Thyroid gland (tissue), 4 donors: ENCODE results near the gene TTC1. TPM values are rescaled to one million over a fixed set of nuclear protein-coding genes. Genes with fewer than 3 reads are reported as not detected.
A peak's percentile ranks its signal among the peaks of the same experiment; 100 is the strongest.

Experiments used
- DNase-seq, 2 donors: peaks; one replicate each; pipeline ENCODE4 v3.0.0-alpha.2; 2019
- H3K27ac ChIP-seq, 3 donors: fragments of 200-600 bp; sonication (generic); 1 replicate in 2 of 3; 2 replicates in 1 of 3; pipeline ENCODE4 v1.5.1; 2016 to 2019; ENCODE audit warnings: mild to moderate bottlenecking in 1 of 3, moderate library complexity in 1 of 3
- H3K27me3 ChIP-seq: fragments of 200-600 bp; sonication (generic); one replicate; pipeline ENCODE4 v1.5.1; 2019
- H3K36me3 ChIP-seq, 2 donors: fragments of 200-600 bp; sonication (generic); one replicate each; pipeline ENCODE4 v1.5.1; 2016 to 2019
- H3K4me1 ChIP-seq, 2 donors: fragments of 200-600 bp; sonication (generic); one replicate each; pipeline ENCODE4 v1.5.1; 2017 to 2019
- H3K4me3 ChIP-seq, 3 donors: fragments of 200-600 bp; sonication (generic); replicated peaks in 1 of 3; 1 replicate in 2 of 3; 2 replicates in 1 of 3; pipeline ENCODE4 v1.5.1; 2016; ENCODE audit warnings: mild to moderate bottlenecking in 1 of 3
- H3K9me3 ChIP-seq: fragments of 200-600 bp; sonication (generic); one replicate; pipeline ENCODE4 v1.5.1; 2017
- CTCF ChIP-seq, 6 experiments: fragments of 200-600 bp in 3 of 6; fragments of 450-650 bp in 3 of 6; sonication (generic) in 3 of 6; IDR thresholded peaks; one replicate each; pipeline ENCODE4 v1.5.1; 2016 to 2019; ENCODE audit warnings: antibody characterized with exemption in 6 of 6, mild to moderate bottlenecking in 2 of 6, inconsistent platforms in 1 of 6, moderate library complexity in 1 of 6
- POLR2A ChIP-seq, 2 donors: fragments of 450-650 bp; IDR thresholded peaks; one replicate each; pipeline ENCODE4 v1.6.1; 2017; ENCODE audit warnings: antibody characterized with exemption in 2 of 2, mild to moderate bottlenecking in 2 of 2, moderate library complexity in 1 of 2
- WGBS, 2 donors: methylation state at CpG; one replicate each; pipeline ENCODE4 v1.1.5; 2017; 5-methylcytosine and 5-hydroxymethylcytosine counted together
- intact Hi-C: fragments of 100-400 bp; cut with DNase I; formaldehyde crosslinking; loops from one replicate; pipeline ENCODE4 v1.15.1; 2023
- total RNA-seq, 4 donors: library from RNA; depleted of rRNA; stranded (reverse); fragments of >200 nt; gene quantifications; one replicate each; pipeline ENCODE4 v1.2.3, GENCODE V29; 2016

The TTC1 gene
- 10 to 100 TPM; 22.3 to 47.1 (median 36.5) TPM for total RNA-seq

- peaks cover 7 to 17% of the 10 kb centered on the region in 2 donors for H3K4me1 ChIP-seq
- TF ChIP-seq CTCF (IDR thresholded peaks at IDR 0.05) (no peak), POLR2A (IDR thresholded peaks at IDR 0.05) (peak; percentile 56 to 87)
- H3K27ac ChIP-seq, result peak within 1 kb of the TSS; percentile 49 to 79 (median 73)
- no peaks in the 10 kb centered on the region for H3K9me3 ChIP-seq
- intact Hi-C loops, result no loop called here
- H3K36me3 ChIP-seq, result peaks cover 0 to 4% of the 10 kb centered on the region in 2 donors
- H3K4me3 ChIP-seq, result peak within 1 kb of the TSS; percentile 27 to 95 (median 47)
- no peaks in the 10 kb centered on the region for H3K27me3 ChIP-seq
- DNase-seq, result peak; percentile 97
- WGBS, 2 donors, result 0% methylated on average over 31 of the region's 31 CpGs
Measured at GRCh38 chr5:160008877-160009590, at the start of gene TTC1. Gene TTC1, plus strand, starts transcription at chr5:160009139. Its CDS starts 1,390 bp downstream, at chr5:160010529.

GRCh38 chr5:159961176-159962160 lies 47.5 kb upstream of the TTC1 start:
- intact Hi-C loops, result no loop called here
- no peak overlapping the region for H3K27ac ChIP-seq
- WGBS, 2 donors, result 81 to 82% methylated on average over 8 of the region's 8 CpGs

GRCh38 chr5:159962214-159962613 lies 46.7 kb upstream of the TTC1 start:
- intact Hi-C loops, result no loop called here
- H3K9me3 ChIP-seq, result no peaks in the 10 kb centered on the region
- no peak overlapping the region for H3K27ac ChIP-seq
- TF ChIP-seq POLR2A (IDR thresholded peaks at IDR 0.05) (no peak), CTCF (IDR thresholded peaks at IDR 0.05) (no peak)
- H3K36me3 ChIP-seq, result no peaks in the 10 kb centered on the region
- 95% methylated on average over 4 of the region's 4 CpGs for WGBS, 2 donors
- H3K4me3 ChIP-seq, result no peak overlapping the region
- H3K27me3 ChIP-seq, result no peaks in the 10 kb centered on the region
- no peaks in the 10 kb centered on the region for H3K4me1 ChIP-seq
- DNase-seq, result no peak

More at GRCh38 chr5:159961176-159962160, 47.5 kb upstream of the TTC1 start:
- TF ChIP-seq POLR2A (IDR thresholded peaks at IDR 0.05), result no peak
- TF ChIP-seq CTCF (IDR thresholded peaks at IDR 0.05), result no peak
- no peaks in the 10 kb centered on the region for H3K27me3 ChIP-seq
- DNase-seq, result no peak
- no peaks in the 10 kb centered on the region for H3K9me3 ChIP-seq
- H3K4me3 ChIP-seq, result no peak overlapping the region
- no peaks in the 10 kb centered on the region for H3K36me3 ChIP-seq
- H3K4me1 ChIP-seq, result no peaks in the 10 kb centered on the region

- no peaks in the 10 kb centered on the region for H3K4me1 ChIP-seq
- H3K27ac ChIP-seq, result no peak overlapping the region
- no peak for DNase-seq
- intact Hi-C loops, result no loop called here
- H3K36me3 ChIP-seq, result no peaks in the 10 kb centered on the region
- no peaks in the 10 kb centered on the region for H3K9me3 ChIP-seq
- no peak for TF ChIP-seq POLR2A (IDR thresholded peaks at IDR 0.05)
- H3K27me3 ChIP-seq, result no peaks in the 10 kb centered on the region
- 82 to 91% methylated on average over 6 of the region's 6 CpGs for WGBS, 2 donors
- no peak overlapping the region for H3K4me3 ChIP-seq
Measured at GRCh38 chr5:159963935-159964334, 45.0 kb upstream of the TTC1 start.

GRCh38 chr5:159965031-159965837 lies 43.7 kb upstream of the TTC1 start:
- peak; percentile 55 to 60 for DNase-seq
- intact Hi-C loops, result no loop called here
- Histone ChIP-seq H3K36me3 (no peaks in the 10 kb centered on the region), H3K4me3 (no peak overlapping the region), H3K4me1 (no peaks in the 10 kb centered on the region), H3K9me3 (no peaks in the 10 kb centered on the region), H3K27ac (no peak overlapping the region), H3K27me3 (no peaks in the 10 kb centered on the region)
- 42 to 44% methylated on average over 12 of the region's 12 CpGs for WGBS, 2 donors
- TF ChIP-seq CTCF (IDR thresholded peaks at IDR 0.05), result peak in 4 of 6 experiments; percentile 40 to 59 (median 50)
- no peak for TF ChIP-seq POLR2A (IDR thresholded peaks at IDR 0.05)
